ENCODE data around the gene ADAMTSL2. TPM values are rescaled to one million over a fixed set of nuclear protein-coding genes. Genes with fewer than 3 reads are reported as not detected.

ADAMTSL2 gene
- total and polyA plus RNA-seq, 2 experiments from 2014 or later = 1.5 to 2.2 TPM

GRCh38 chr9:133581011-133581410 is 46.5 kb downstream of the ADAMTSL2 start:
- Histone ChIP-seq H3K4me3 (no peak overlapping the region), H3K4me2 (peak overlapping the region; percentile 32), H3K9me3 (ENCODE audit: low read depth) (no peaks in the 10 kb centered on the region), H4K20me1 (ENCODE audit: insufficient read depth, poor library complexity, severe bottlenecking) (no peaks in the 10 kb centered on the region), H3K27ac (peak overlapping the region; percentile 88), H3K4me1 (ENCODE audit: insufficient read depth) (peaks cover 71% of the 10 kb centered on the region), H3K36me3 (replicated peaks; ENCODE audit: insufficient read depth, low read depth) (no peaks in the 10 kb centered on the region), H3K9me2 (replicated peaks; ENCODE audit: insufficient read depth) (no peaks in the 10 kb centered on the region), H3K79me2 (no peaks in the 10 kb centered on the region), H3K27me3 (no peaks in the 10 kb centered on the region), H2AFZ (no peak overlapping the region)
- no peak for TF ChIP-seq CTCF (IDR thresholded peaks at IDR 0.05; ENCODE audit: poor library complexity)
- no peak for TF ChIP-seq EZH2 (IDR thresholded peaks at IDR 0.05; ENCODE audit: borderline replicate concordance)
- no peak for TF ChIP-seq EZH2phosphoT487 (IDR thresholded peaks at IDR 0.05; ENCODE audit: low read depth, severe bottlenecking, unreplicated experiment)
- DNase-seq (ENCODE audit: low spot score) = no peak
- 58% methylated on average over 4 of the region's 4 CpGs for WGBS (ENCODE audit: low lambda C conversion rate, missing lambda C conversion rate)

GRCh38 chr9:133581513-133582343 is 47.2 kb downstream of the ADAMTSL2 start:
- Histone ChIP-seq H3K4me1 (ENCODE audit: insufficient read depth) (peaks cover 71% of the 10 kb centered on the region), H3K9me2 (replicated peaks; ENCODE audit: insufficient read depth) (no peaks in the 10 kb centered on the region), H3K27me3 (no peaks in the 10 kb centered on the region), H3K4me2 (peak overlapping the region; percentile 48), H3K4me3 (no peak overlapping the region), H3K27ac (peak overlapping the region; percentile 88), H2AFZ (no peak overlapping the region), H3K36me3 (replicated peaks; ENCODE audit: insufficient read depth, low read depth) (no peaks in the 10 kb centered on the region), H3K9me3 (ENCODE audit: low read depth) (no peaks in the 10 kb centered on the region), H3K79me2 (no peaks in the 10 kb centered on the region), H4K20me1 (ENCODE audit: insufficient read depth, poor library complexity, severe bottlenecking) (no peaks in the 10 kb centered on the region)
- TF ChIP-seq EZH2 (IDR thresholded peaks at IDR 0.05; ENCODE audit: borderline replicate concordance) = no peak
- no peak for TF ChIP-seq EZH2phosphoT487 (IDR thresholded peaks at IDR 0.05; ENCODE audit: low read depth, severe bottlenecking, unreplicated experiment)
- TF ChIP-seq CTCF (IDR thresholded peaks at IDR 0.05; ENCODE audit: poor library complexity) = no peak
- peak; percentile 81 for DNase-seq (ENCODE audit: low spot score)
- WGBS (ENCODE audit: low lambda C conversion rate, missing lambda C conversion rate) = 44% methylated on average over 19 of the region's 19 CpGs

- Histone ChIP-seq H3K27ac (peak overlapping the region; percentile 88), H3K9me2 (replicated peaks; ENCODE audit: insufficient read depth) (no peaks in the 10 kb centered on the region), H3K4me1 (ENCODE audit: insufficient read depth) (peaks cover 66% of the 10 kb centered on the region), H3K9me3 (ENCODE audit: low read depth) (no peaks in the 10 kb centered on the region), H3K79me2 (no peaks in the 10 kb centered on the region), H2AFZ (no peak overlapping the region), H3K27me3 (no peaks in the 10 kb centered on the region), H3K4me2 (peak overlapping the region; percentile 48), H3K4me3 (no peak overlapping the region), H4K20me1 (ENCODE audit: insufficient read depth, poor library complexity, severe bottlenecking) (no peaks in the 10 kb centered on the region), H3K36me3 (replicated peaks; ENCODE audit: insufficient read depth, low read depth) (no peaks in the 10 kb centered on the region)
- no peak for DNase-seq (ENCODE audit: low spot score)
- TF ChIP-seq EZH2 (IDR thresholded peaks at IDR 0.05; ENCODE audit: borderline replicate concordance) (no peak), EZH2phosphoT487 (IDR thresholded peaks at IDR 0.05; ENCODE audit: low read depth, severe bottlenecking, unreplicated experiment) (no peak), CTCF (IDR thresholded peaks at IDR 0.05; ENCODE audit: poor library complexity) (no peak)
- WGBS (ENCODE audit: low lambda C conversion rate, missing lambda C conversion rate) = 89% methylated on average over 14 of the region's 14 CpGs
These were observed 48.1 kb downstream of the ADAMTSL2 start for GRCh38 chr9:133582501-133583045.

Data from hepatocyte (in vitro differentiated cells).